HepG2 (cell line): ENCODE measurements around the gene IGFLR1. TPM values are rescaled to one million over a fixed set of nuclear protein-coding genes. Genes with fewer than 3 reads are reported as not detected.
A peak's percentile ranks its signal among the peaks of the same experiment; 100 is the strongest.

ENCODE experiments used
- DMAP1 ChIP-seq: IDR thresholded peaks from 2 replicates; pipeline ENCODE4 v1.6.1; 2016
- DPF2 ChIP-seq: sonication (generic); formaldehyde crosslinking; IDR thresholded peaks from 2 replicates; pipeline ENCODE4 v1.4.0; 2020; ENCODE audit warnings: mild to moderate bottlenecking, low read depth, missing genetic modification reagents, borderline replicate concordance
- EEA1 ChIP-seq: sonication (generic); formaldehyde crosslinking; IDR thresholded peaks from 2 replicates; pipeline ENCODE4 v1.5.1; 2020; ENCODE audit warnings: mild to moderate bottlenecking, missing genetic modification reagents, borderline replicate concordance
- FIP1L1 ChIP-seq: fragments of 200-400 bp; formaldehyde crosslinking; IDR thresholded peaks from 2 replicates; pipeline ENCODE4 v1.6.1; 2018; ENCODE audit warnings: low read depth, mild to moderate bottlenecking, low read length, moderate library complexity, borderline replicate concordance; ENCODE audit not compliant: insufficient read depth
- HCFC1 ChIP-seq: fragments of 150-350 bp; IDR thresholded peaks from 2 replicates; pipeline ENCODE4 v1.6.1; 2014; ENCODE audit warnings: low read depth, low read length
- KDM5A ChIP-seq: fragments of 200-600 bp; sonication (generic); IDR thresholded peaks from 2 replicates; pipeline ENCODE4 v1.7.0; 2018; ENCODE audit warnings: antibody characterized with exemption, mild to moderate bottlenecking, low read length, borderline replicate concordance
- UBTF ChIP-seq: sonication (generic); formaldehyde crosslinking; IDR thresholded peaks from 2 replicates; pipeline ENCODE4 v1.4.0; 2020; ENCODE audit warnings: mild to moderate bottlenecking, missing genetic modification reagents
- XRCC5 ChIP-seq: fragments of 200-400 bp; formaldehyde crosslinking; optimal IDR thresholded peaks from 2 replicates; pipeline ENCODE3; 2017; ENCODE audit warnings: mild to moderate bottlenecking, low read length
- ZFP91 ChIP-seq: sonication (generic); formaldehyde crosslinking; IDR thresholded peaks from 2 replicates; pipeline ENCODE4 v1.9.0; 2022; ENCODE audit warnings: missing genetic modification reagents, mild to moderate bottlenecking, borderline replicate concordance
- ZKSCAN1 ChIP-seq: fragments of 150-350 bp; IDR thresholded peaks from 2 replicates; pipeline ENCODE4 v1.6.1; 2014; ENCODE audit warnings: low read length
- ZNF33B ChIP-seq: sonication (generic); formaldehyde crosslinking; IDR thresholded peaks from 2 replicates; pipeline ENCODE4 v1.5.1; 2020; ENCODE audit warnings: mild to moderate bottlenecking, missing genetic modification reagents
- ZNF781 ChIP-seq: sonication (generic); formaldehyde crosslinking; IDR thresholded peaks from 2 replicates; pipeline ENCODE4 v1.5.1; 2020; ENCODE audit warnings: borderline replicate concordance, mild to moderate bottlenecking, missing genetic modification reagents; ENCODE audit errors: not compliant biosample characterization
- ZNF839 ChIP-seq: sonication (generic); formaldehyde crosslinking; IDR thresholded peaks from 2 replicates; pipeline ENCODE4 v1.4.0; 2020; ENCODE audit warnings: missing genetic modification reagents, mild to moderate bottlenecking, borderline replicate concordance
- ZSCAN20 ChIP-seq: sonication (generic); formaldehyde crosslinking; IDR thresholded peaks from 2 replicates; pipeline ENCODE4 v1.4.0; 2020; ENCODE audit warnings: missing genetic modification reagents, mild to moderate bottlenecking, borderline replicate concordance
- ZSCAN25 ChIP-seq: sonication (generic); formaldehyde crosslinking; IDR thresholded peaks from 2 replicates; pipeline ENCODE4 v1.8.0; 2022; ENCODE audit warnings: mild to moderate bottlenecking, missing genetic modification reagents
- polyA plus RNA-seq, 8 experiments: library from polyadenylated mRNA; depleted of rRNA in 3 of 8; stranded (reverse) in 7 of 8; unstranded in 1 of 8; fragments of >200 nt; fragmentation: Illumina TruSeq in 4 of 8; extraction: Trizol in 4 of 8; gene quantifications; 2 replicates each; pipeline versions ENCODE4 v1.2.1 to v1.2.3, GENCODE V29; 2011 to 2016; ENCODE audit warnings: low read depth in 4 of 8, missing spikeins in 1 of 8, mixed read lengths in 1 of 8; ENCODE audit not compliant: insufficient read depth in 1 of 8
- total RNA-seq, 5 experiments: library from RNA; depleted of rRNA; stranded (reverse); fragments of >200 nt; fragmentation: Illumina TruSeq; extraction: Trizol; gene quantifications; 2 replicates each; pipeline ENCODE4 v1.2.3, GENCODE V29; 2016; ENCODE audit warnings: low read depth in 1 of 5
- TF ChIP-seq, protein P1 (sequence below), 2 experiments: sonication (generic) in 1 of 2; formaldehyde crosslinking in 1 of 2; IDR thresholded peaks; 2 replicates each; pipeline versions ENCODE4 v1.4.0 to v1.6.1; 2016 to 2020; ENCODE audit warnings: borderline replicate concordance in 1 of 2, low read depth in 1 of 2, mild to moderate bottlenecking in 1 of 2, missing genetic modification reagents in 1 of 2
- TF ChIP-seq, protein P2 (sequence below): sonication (generic); formaldehyde crosslinking; IDR thresholded peaks from 2 replicates; pipeline ENCODE4 v1.4.0; 2020; ENCODE audit warnings: missing genetic modification reagents, low read depth, mild to moderate bottlenecking, borderline replicate concordance

Gene IGFLR1
- total and polyA plus RNA-seq, 2 of the 13 experiments (the other 11 are each of a cell fraction or from before 2014, with no cell fraction given) = 5.4 to 8.9 TPM

DNA sequence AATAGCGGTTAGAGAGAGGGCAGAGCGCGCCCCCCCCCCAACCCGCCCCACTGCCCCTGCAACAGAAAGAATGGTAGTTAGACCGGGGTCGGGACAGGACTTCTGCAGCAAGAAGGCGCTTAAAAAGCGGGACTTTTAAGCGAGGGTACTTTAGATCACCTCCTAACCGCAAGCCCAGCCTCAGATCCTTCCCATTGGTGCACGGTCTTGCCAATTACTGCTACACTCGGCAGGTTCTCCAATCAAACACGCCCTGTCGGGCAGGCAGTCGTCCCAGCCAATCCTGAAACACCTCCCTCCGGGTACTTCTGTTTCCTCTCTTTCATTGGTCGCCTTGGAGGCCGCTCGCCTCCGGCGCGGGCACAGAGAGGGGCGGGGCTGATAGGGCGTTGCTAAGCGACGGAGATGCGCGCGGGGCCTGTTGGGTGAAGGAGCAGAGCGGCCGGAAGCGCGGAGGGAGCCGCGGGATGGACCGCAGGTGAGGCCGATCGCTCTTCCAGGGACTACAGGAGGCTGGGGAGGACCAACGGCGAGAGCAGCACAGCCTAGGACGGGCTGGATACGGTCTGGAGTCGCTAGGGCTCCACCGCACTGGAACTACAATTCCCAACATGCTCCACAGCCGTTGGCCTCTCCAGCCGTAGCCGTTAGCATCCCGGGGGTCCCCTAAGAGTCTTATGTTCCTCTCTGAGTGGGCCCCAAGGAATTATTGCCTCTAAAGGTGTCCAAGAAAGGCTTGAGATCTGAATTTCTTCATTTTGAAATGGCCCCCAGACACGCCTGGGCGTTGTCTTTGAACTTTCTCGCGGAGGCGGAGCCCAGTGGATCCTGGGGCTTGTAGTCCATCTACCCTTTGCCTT is 15.7 kb upstream of the IGFLR1 start, which contains the start of gene PROSER3 (continued):
- TF ChIP-seq, protein P1, sequence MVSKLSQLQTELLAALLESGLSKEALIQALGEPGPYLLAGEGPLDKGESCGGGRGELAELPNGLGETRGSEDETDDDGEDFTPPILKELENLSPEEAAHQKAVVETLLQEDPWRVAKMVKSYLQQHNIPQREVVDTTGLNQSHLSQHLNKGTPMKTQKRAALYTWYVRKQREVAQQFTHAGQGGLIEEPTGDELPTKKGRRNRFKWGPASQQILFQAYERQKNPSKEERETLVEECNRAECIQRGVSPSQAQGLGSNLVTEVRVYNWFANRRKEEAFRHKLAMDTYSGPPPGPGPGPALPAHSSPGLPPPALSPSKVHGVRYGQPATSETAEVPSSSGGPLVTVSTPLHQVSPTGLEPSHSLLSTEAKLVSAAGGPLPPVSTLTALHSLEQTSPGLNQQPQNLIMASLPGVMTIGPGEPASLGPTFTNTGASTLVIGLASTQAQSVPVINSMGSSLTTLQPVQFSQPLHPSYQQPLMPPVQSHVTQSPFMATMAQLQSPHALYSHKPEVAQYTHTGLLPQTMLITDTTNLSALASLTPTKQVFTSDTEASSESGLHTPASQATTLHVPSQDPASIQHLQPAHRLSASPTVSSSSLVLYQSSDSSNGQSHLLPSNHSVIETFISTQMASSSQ (IDR thresholded peaks at IDR 0.05; ENCODE audit: low read depth) = no peak
- TF ChIP-seq, protein P1 (CRISPR knock-in tag; IDR thresholded peaks at IDR 0.05; ENCODE audit: borderline replicate concordance) = peak; percentile 40; the same call in 1 of the 2 replicates
- TF ChIP-seq ZNF33B (CRISPR knock-in tag) (no peak), KDM5A (peak; percentile 86), XRCC5 (peak; percentile 25), ZSCAN25 (CRISPR knock-in tag) (no peak), FIP1L1 (0 out of 2 replicates have a peak, but pooled peaks have one; percentile 51), HCFC1 (peak; percentile 74; the same call in 1 of the 2 replicates), ZNF839 (peak; percentile 42; the same call in 1 of the 2 replicates), EEA1 (peak; percentile 70; the same call in 1 of the 2 replicates), ZKSCAN1 (no peak), ZFP91 (CRISPR knock-in tag) (peak; percentile 65; the same call in 1 of the 2 replicates), DPF2 (no peak), ZNF781 (no peak), UBTF (CRISPR knock-in tag) (no peak; the same call in 1 of the 2 replicates), ZSCAN20 (peak; percentile 73; the same call in 1 of the 2 replicates), DMAP1 (CRISPR knock-in tag) (peak; percentile 67; the same call in 1 of the 2 replicates)
- TF ChIP-seq, protein P2, sequence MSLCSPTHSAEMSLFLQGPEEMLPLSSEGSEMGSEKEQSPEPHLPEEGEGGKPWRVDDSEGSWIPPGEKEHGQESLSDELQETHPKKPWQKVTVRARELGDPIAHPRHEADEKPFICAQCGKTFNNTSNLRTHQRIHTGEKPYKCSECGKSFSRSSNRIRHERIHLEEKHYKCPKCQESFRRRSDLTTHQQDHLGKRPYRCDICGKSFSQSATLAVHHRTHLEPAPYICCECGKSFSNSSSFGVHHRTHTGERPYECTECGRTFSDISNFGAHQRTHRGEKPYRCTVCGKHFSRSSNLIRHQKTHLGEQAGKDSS (CRISPR knock-in tag) = 0 out of 2 replicates have a peak, but pooled peaks have one; percentile 56
